K562 (cell line): ENCODE data around the gene LCTL. TPM values are rescaled to one million over a fixed set of nuclear protein-coding genes. Genes with fewer than 3 reads are reported as not detected.

Experiments
- ATAC-seq: fragments of 200-7000 bp; cut with Tn5 transposase; 3 replicates; pipeline ENCODE4 v1.9.1; 2020; ENCODE audit warnings: moderate library complexity
- BruUV-seq: library from RNA; stranded (reverse); fragments of 400-500 nt; replicated peaks from 2 replicates; lab custom pipeline; 2021; lab: Mats Ljungman, UMichigan
- CTCF ChIA-PET: fragments of 300-600 bp; formaldehyde crosslinking; extraction: SDS; loops from one replicate; lab custom pipeline; 2021; ENCODE audit warnings: low intra/inter-chr PET ratio; lab: Yijun Ruan, JAX
- POLR2A ChIA-PET: fragments of 300-600, 350-650 bp; sonication (Branson Sonifier 250); formaldehyde crosslinking; extraction: SDS; loops from one replicate; lab custom pipeline; 2021; ENCODE audit warnings: antibody characterized with exemption, inconsistent platforms; lab: Yijun Ruan, JAX
- DNase-seq, 4 experiments: peaks; one replicate each; pipeline versions ENCODE4 v3.0.0 to v3.0.0-alpha.2; 2011 to 2018; ENCODE audit warnings: low spot score in 3 of 4, mixed read lengths in 3 of 4; ENCODE audit errors: extremely low read depth in 1 of 4
- FAIRE-seq: peaks from 2 replicates; lab custom pipeline; 2011; peaks lifted over from hg19 to GRCh38; lab: Jason Lieb, UNC
- H2AFZ ChIP-seq: 2 replicates; pipeline ENCODE4 v1.6.0; 2011; ENCODE audit warnings: low read depth, low read length, control low read depth, inconsistent platforms
- H3K27ac ChIP-seq: fragments of 200-600 bp; 3 replicates; pipeline ENCODE4 v1.8.0; 2011; ENCODE audit warnings: low read depth, mild to moderate bottlenecking, control low read depth, inconsistent platforms, low read length, moderate library complexity, mixed read lengths; ENCODE audit errors: extremely low read depth
- H3K27me3 ChIP-seq, 2 experiments: fragments of 300-600 bp in 1 of 2; 2 replicates in 1 of 2; 3 replicates in 1 of 2; pipeline versions ENCODE4 v1.6.0 to v1.8.0; 2011; ENCODE audit warnings: inconsistent platforms in 2 of 2, low read length in 2 of 2, mild to moderate bottlenecking in 1 of 2, mixed read lengths in 1 of 2, moderate library complexity in 1 of 2; ENCODE audit not compliant: control insufficient read depth in 2 of 2, insufficient read depth in 2 of 2
- H3K36me3 ChIP-seq: fragments of 300-600 bp; 3 replicates; pipeline ENCODE4 v1.8.0; 2011; ENCODE audit warnings: mild to moderate bottlenecking, low read length, inconsistent platforms; ENCODE audit not compliant: control insufficient read depth, insufficient read depth
- H3K4me1 ChIP-seq, 2 experiments: fragments of 200-600 bp in 1 of 2; replicated peaks in 1 of 2; 2 replicates in 1 of 2; 3 replicates in 1 of 2; pipeline versions ENCODE4 v1.5.1 to v1.8.0; 2011; ENCODE audit warnings: inconsistent platforms in 2 of 2, low read length in 2 of 2, mild to moderate bottlenecking in 1 of 2, mixed read lengths in 1 of 2, moderate library complexity in 1 of 2; ENCODE audit not compliant: control insufficient read depth in 2 of 2, insufficient read depth in 2 of 2
- H3K4me2 ChIP-seq: 2 replicates; pipeline ENCODE4 v1.6.1; 2011; ENCODE audit warnings: low read length, control low read depth, inconsistent platforms, mixed read lengths; ENCODE audit not compliant: insufficient read depth
- H3K4me3 ChIP-seq: fragments of 200-600 bp; sonication (generic), shearing (Covaris generic); 2 replicates; pipeline ENCODE4 v1.5.1; 2016; ENCODE audit warnings: control low read depth, inconsistent platforms
- H3K79me2 ChIP-seq: fragments of 200-600 bp; 3 replicates; pipeline ENCODE4 v1.8.0; 2011; ENCODE audit warnings: low read length, inconsistent platforms; ENCODE audit not compliant: control insufficient read depth, insufficient read depth
- H3K9ac ChIP-seq, 2 experiments: 2 replicates each; pipeline versions ENCODE4 v1.6.0 to v1.6.1; 2011; ENCODE audit warnings: low read depth in 2 of 2, low read length in 2 of 2, control low read depth in 1 of 2, inconsistent platforms in 1 of 2, mild to moderate bottlenecking in 1 of 2, mixed read lengths in 1 of 2; ENCODE audit not compliant: insufficient read depth in 1 of 2
- H3K9me1 ChIP-seq: one replicate; pipeline ENCODE4 v1.6.0; 2011; ENCODE audit warnings: inconsistent platforms, mild to moderate bottlenecking, low read length, moderate library complexity; ENCODE audit not compliant: control insufficient read depth, insufficient read depth
- H3K9me3 ChIP-seq: replicated peaks from 2 replicates; pipeline ENCODE4 v1.5.1; 2011; ENCODE audit warnings: low read depth, low read length, inconsistent platforms; ENCODE audit not compliant: control insufficient read depth, insufficient read depth
- H4K20me1 ChIP-seq: replicated peaks from 2 replicates; pipeline ENCODE4 v1.6.1; 2011; ENCODE audit warnings: low read length, inconsistent platforms, mixed read lengths; ENCODE audit not compliant: control insufficient read depth, insufficient read depth
- PRDM10 ChIP-seq: fragments of 450-650 bp; IDR thresholded peaks from 2 replicates; pipeline ENCODE4 v1.6.1; 2018; ENCODE audit not compliant: partially characterized antibody
- TRIM25 ChIP-seq: fragments of 450-650 bp; IDR thresholded peaks from 2 replicates; pipeline ENCODE4 v1.7.0; 2016; ENCODE audit warnings: borderline replicate concordance
- WGBS: fragments of 100-300 bp; shearing (Covaris generic); methylation state at CpG from one replicate; pipeline ENCODE4 v1.1.6; 2016; ENCODE audit warnings: low coverage, mixed read lengths; ENCODE audit not compliant: insufficient coverage; ENCODE audit errors: missing lambda C conversion rate; 5-methylcytosine and 5-hydroxymethylcytosine counted together
- in situ Hi-C: fragments of 300-500 bp; cut with MboI; formaldehyde crosslinking; loops from 4 replicates; pipeline ENCODE4 v1.15.0; 2018; ENCODE audit warnings: inconsistent platforms, mixed read lengths
- intact Hi-C: fragments of 100-400 bp; cut with micrococcal nuclease; formaldehyde crosslinking; loops from 2 replicates; pipeline ENCODE4 v1.14.2; 2022
- polyA plus RNA-seq, 8 experiments: library from polyadenylated mRNA; depleted of rRNA in 4 of 8; stranded (reverse) in 5 of 8; unstranded in 3 of 8; fragments of >200 nt; fragmentation: Nextera tagmentation in 2 of 8; fragmentation: Illumina TruSeq in 1 of 8; extraction: Ambion mirVana in 2 of 8; extraction: Trizol in 1 of 8; gene quantifications; 2 replicates each; pipeline versions ENCODE4 v1.2.1 to v1.2.3, GENCODE V29; 2011 to 2014; ENCODE audit warnings: inconsistent platforms in 1 of 8, missing spikeins in 1 of 8
- total RNA-seq, 7 experiments: library from RNA; depleted of rRNA in 6 of 7; stranded (reverse); fragments of >200 nt in 6 of 7; fragmentation: Illumina TruSeq in 2 of 7; extraction: Trizol in 2 of 7; gene quantifications; 2 replicates each; pipeline versions ENCODE4 v1.2.1 to v1.2.3, GENCODE V29; 2011 to 2021; ENCODE audit warnings: low replicate concordance in 1 of 7

Gene LCTL
- total and polyA plus RNA-seq, 9 of the 15 experiments (the other 6 are each of a cell fraction or from before 2014, with no cell fraction given): 0.08 to 0.31 (median 0.17) TPM; not detected in 6

GRCh38 chr15:66573719-66574595, 8.2 kb upstream of the LCTL start:
- no peak overlapping the region for H3K4me3 ChIP-seq
- DNase-seq (no peak), FAIRE-seq (no peak), ATAC-seq (no peak)
- H3K36me3 ChIP-seq: no peaks in the 10 kb centered on the region
- WGBS: 38% methylated on average over 10 of the region's 10 CpGs
- in situ Hi-C loops: no loop called here
- POLR2A ChIA-PET: interaction anchor here (0.6 to 2.7 kb wide), 5 partner anchors 8 to 55 kb away, joined by 3 to 20 read pairs (median 4); no protein-coding TSS in a partner anchor
- H3K27ac ChIP-seq: no peak overlapping the region
- TF ChIP-seq TRIM25 (no peak), PRDM10 (peak; percentile 9)
- no peak overlapping the region for H3K4me2 ChIP-seq
- H4K20me1 ChIP-seq: no peaks in the 10 kb centered on the region
- H3K27me3 ChIP-seq: no peaks in the 10 kb centered on the region; a peak in 1 of 5 replicates
- no peaks in the 10 kb centered on the region for H3K9me1 ChIP-seq
- no TSS peak for BruUV-seq
- no peak overlapping the region for H3K9ac ChIP-seq
- no peaks in the 10 kb centered on the region for H3K79me2 ChIP-seq
- no peaks in the 10 kb centered on the region; a peak in 2 of 5 replicates for H3K4me1 ChIP-seq
- intact Hi-C loops: no loop called here
- no peaks in the 10 kb centered on the region for H3K9me3 ChIP-seq
- CTCF ChIA-PET: no interaction called here
- H2AFZ ChIP-seq: no peak overlapping the region
